ENCODE results near the gene ZBTB20. TPM values are rescaled to one million over a fixed set of nuclear protein-coding genes. Genes with fewer than 3 reads are reported as not detected.

Gene ZBTB20
- total and polyA plus RNA-seq, 2 of the 4 experiments (the other 2 are of a cell fraction) = 0.75 to 14.7 TPM

DNA sequence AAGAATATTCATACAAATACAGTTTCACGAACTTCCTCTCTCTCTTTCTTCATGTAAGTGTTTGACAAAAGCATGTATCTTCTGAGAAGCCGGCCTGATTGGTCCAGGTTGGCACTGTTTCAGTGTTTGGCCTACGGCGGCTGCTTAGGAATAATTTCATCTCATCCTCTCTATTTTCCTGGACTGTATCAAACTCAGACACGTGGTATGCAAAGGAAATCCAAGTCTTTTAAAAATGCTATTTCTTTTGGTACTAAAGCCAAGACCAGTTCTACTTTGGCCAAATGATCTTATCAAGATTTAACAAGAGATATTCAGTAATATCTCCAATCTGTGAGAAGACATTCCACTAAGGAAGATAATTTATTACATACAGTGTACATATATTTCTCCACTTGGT, 700.5 kb downstream of the ZBTB20 start:
- H3K56ac ChIP-seq (ENCODE audit: extremely low read depth, insufficient read depth, low read length) = no peak overlapping the region
- ATAC-seq (ENCODE audit: low read depth) (no peak), DNase-seq (no peak)
- H2AK9ac ChIP-seq (replicated peaks; ENCODE audit: low read depth, low read length, poor library complexity) = no peak overlapping the region
- dilution Hi-C loops (cut with HindIII; ENCODE audit: low sequenced_read_pairs, unreplicated experiment) = no loop called here
- no peak overlapping the region for H3K4me2 ChIP-seq (ENCODE audit: low read depth, low read length)
- no CpG with 5 or more reads among the region's 5 CpGs for WGBS, 2 experiments (ENCODE audit: extremely low coverage in 2 of 2, insufficient read length in 1 of 2)
- in situ Hi-C loops (cut with MboI; ENCODE audit: low sequenced_read_pairs) = no loop called here
- no peak overlapping the region for H2BK5ac ChIP-seq (ENCODE audit: low read depth, low read length, poor library complexity, severe bottlenecking)
- no peak overlapping the region for H2AK5ac ChIP-seq (ENCODE audit: low read depth, low read length)
- POLR2A ChIA-PET (ENCODE audit: unreplicated experiment) = no interaction called here
- no peak overlapping the region for H3K23ac ChIP-seq (ENCODE audit: low read depth, low read length)
- H3K79me1 ChIP-seq (ENCODE audit: low read depth in 1 of 2, low read length in 2 of 2) = peaks cover 16 to 20% of the 10 kb centered on the region in 2 experiments; a peak in 3 of 4 replicates
- no peak overlapping the region for H4K8ac ChIP-seq (ENCODE audit: low read depth in 2 of 2, low read length in 2 of 2)
- H3K4me1 ChIP-seq (ENCODE audit: control insufficient read depth, insufficient read depth, low read length) = peaks cover 6% of the 10 kb centered on the region
- H2BK120ac ChIP-seq (ENCODE audit: low read depth, low read length) = no peak overlapping the region
- no peak overlapping the region for H3K14ac ChIP-seq (replicated peaks; ENCODE audit: low read depth, low read length)
- no peak overlapping the region for H2BK15ac ChIP-seq (ENCODE audit: low read depth, low read length)
- H3K9me3 ChIP-seq (ENCODE audit: control insufficient read depth, insufficient read depth, low read length) = no peaks in the 10 kb centered on the region
- H3K27ac ChIP-seq (ENCODE audit: insufficient read depth, low read length) = no peak overlapping the region
- no peak overlapping the region for H2AFZ ChIP-seq (replicated peaks; ENCODE audit: low read length, poor library complexity)
- H3K9me1 ChIP-seq (ENCODE audit: insufficient read depth, low read length) = peaks cover 5% of the 10 kb centered on the region; the same call in 1 of the 2 replicates
- no peak overlapping the region for H3K18ac ChIP-seq (ENCODE audit: low read depth, low read length)
- H3K9ac ChIP-seq (ENCODE audit: low read depth, low read length) = no peak overlapping the region
- no peak for TF ChIP-seq MAFK (IDR thresholded peaks at IDR 0.05; ENCODE audit: low read depth, low read length)
- no peak for TF ChIP-seq MXI1 (IDR thresholded peaks at IDR 0.05; ENCODE audit: borderline replicate concordance, low read depth, low read length)
- TF ChIP-seq CHD1 (IDR thresholded peaks at IDR 0.05; ENCODE audit: low read depth, low read length) = no peak
- no peak for TF ChIP-seq MAZ (IDR thresholded peaks at IDR 0.05; ENCODE audit: borderline replicate concordance, low read depth, low read length)
- no peak overlapping the region for H3K4ac ChIP-seq (ENCODE audit: low read depth, low read length)
- no peaks in the 10 kb centered on the region for H3K36me3 ChIP-seq (ENCODE audit: control insufficient read depth, insufficient read depth, low read length)
- no peaks in the 10 kb centered on the region for H3K27me3 ChIP-seq (ENCODE audit: control insufficient read depth, insufficient read depth, low read length)
- no peak overlapping the region for H4K5ac ChIP-seq (ENCODE audit: low read depth, low read length)
- no peak overlapping the region for H2BK20ac ChIP-seq (ENCODE audit: low read depth, low read length)
- H3K4me3 ChIP-seq (ENCODE audit: insufficient read depth, low read depth, low read length) = no peak overlapping the region
- 0 out of 2 replicates have a peak, but pooled peaks cover 4% of the 10 kb centered on the region for H4K20me1 ChIP-seq (ENCODE audit: insufficient read depth, low read length)
- no peak overlapping the region for H4K91ac ChIP-seq (ENCODE audit: insufficient read depth, low read depth, low read length)
- no TSS peak for BruUV-seq (replicated peaks)
- CTCF ChIA-PET = no interaction called here
- intact Hi-C loops (cut with micrococcal nuclease) = no loop called here

All from IMR-90 (cell line).